ENCODE results near the gene PRPF19. TPM values are rescaled to one million over a fixed set of nuclear protein-coding genes. Genes with fewer than 3 reads are reported as not detected.

PRPF19 gene
- total and polyA plus RNA-seq, 9 of the 15 experiments (the other 6 are each of a cell fraction or from before 2014, with no cell fraction given): 9.4 to 212 (median 73.2) TPM

DNA sequence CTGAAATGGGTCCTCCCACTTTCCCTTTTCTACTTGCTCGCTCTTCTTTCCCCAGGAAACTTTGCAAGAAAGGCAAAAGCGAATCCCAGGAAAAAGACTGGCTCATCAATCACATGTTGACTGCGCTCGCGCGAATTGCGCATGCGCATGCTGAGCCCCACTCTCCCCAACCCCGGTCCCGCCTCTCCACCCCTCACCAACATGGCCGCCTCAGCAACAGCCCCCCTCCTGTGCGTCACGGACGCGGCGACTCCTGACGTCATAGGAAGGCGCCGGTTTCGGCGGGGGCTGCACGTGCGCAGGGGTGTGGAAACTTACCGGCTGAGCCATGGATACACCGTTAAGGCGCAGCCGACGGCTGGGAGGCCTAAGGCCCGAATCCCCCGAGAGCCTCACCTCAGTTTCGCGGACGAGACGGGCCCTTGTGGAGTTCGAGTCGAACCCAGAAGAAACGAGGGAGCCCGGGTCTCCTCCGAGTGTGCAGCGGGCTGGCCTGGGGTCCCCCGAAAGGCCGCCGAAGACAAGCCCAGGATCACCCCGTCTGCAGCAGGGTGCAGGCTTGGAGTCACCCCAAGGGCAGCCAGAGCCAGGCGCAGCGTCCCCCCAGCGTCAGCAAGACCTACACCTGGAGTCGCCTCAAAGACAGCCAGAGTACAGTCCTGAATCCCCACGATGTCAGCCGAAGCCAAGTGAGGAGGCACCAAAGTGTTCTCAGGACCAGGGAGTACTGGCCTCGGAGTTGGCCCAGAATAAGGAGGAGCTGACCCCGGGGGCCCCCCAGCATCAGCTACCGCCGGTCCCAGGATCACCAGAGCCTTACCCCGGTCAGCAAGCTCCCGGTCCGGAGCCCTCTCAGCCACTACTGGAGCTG lies 64.4 kb downstream of the PRPF19 start, which contains the start of gene CCDC86 (continued):
- TF ChIP-seq, protein P1, sequence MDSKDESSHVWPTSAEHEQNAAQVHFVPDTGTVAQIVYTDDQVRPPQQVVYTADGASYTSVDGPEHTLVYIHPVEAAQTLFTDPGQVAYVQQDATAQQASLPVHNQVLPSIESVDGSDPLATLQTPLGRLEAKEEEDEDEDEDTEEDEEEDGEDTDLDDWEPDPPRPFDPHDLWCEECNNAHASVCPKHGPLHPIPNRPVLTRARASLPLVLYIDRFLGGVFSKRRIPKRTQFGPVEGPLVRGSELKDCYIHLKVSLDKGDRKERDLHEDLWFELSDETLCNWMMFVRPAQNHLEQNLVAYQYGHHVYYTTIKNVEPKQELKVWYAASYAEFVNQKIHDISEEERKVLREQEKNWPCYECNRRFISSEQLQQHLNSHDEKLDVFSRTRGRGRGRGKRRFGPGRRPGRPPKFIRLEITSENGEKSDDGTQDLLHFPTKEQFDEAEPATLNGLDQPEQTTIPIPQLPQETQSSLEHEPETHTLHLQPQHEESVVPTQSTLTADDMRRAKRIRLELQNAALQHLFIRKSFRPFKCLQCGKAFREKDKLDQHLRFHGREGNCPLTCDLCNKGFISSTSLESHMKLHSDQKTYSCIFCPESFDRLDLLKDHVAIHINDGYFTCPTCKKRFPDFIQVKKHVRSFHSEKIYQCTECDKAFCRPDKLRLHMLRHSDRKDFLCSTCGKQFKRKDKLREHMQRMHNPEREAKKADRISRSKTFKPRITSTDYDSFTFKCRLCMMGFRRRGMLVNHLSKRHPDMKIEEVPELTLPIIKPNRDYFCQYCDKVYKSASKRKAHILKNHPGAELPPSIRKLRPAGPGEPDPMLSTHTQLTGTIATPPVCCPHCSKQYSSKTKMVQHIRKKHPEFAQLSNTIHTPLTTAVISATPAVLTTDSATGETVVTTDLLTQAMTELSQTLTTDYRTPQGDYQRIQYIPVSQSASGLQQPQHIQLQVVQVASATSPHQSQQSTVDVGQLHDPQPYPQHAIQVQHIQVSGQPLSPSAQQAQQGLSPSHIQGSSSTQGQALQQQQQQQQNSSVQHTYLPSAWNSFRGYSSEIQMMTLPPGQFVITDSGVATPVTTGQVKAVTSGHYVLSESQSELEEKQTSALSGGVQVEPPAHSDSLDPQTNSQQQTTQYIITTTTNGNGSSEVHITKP (IDR thresholded peaks at IDR 0.05; ENCODE audit: partially characterized antibody): no peak
- TF ChIP-seq, protein P2, sequence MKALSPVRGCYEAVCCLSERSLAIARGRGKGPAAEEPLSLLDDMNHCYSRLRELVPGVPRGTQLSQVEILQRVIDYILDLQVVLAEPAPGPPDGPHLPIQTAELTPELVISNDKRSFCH (CRISPR knock-in tag; IDR thresholded peaks at IDR 0.05): no peak
- TF ChIP-seq, protein P2 (tag; IDR thresholded peaks at IDR 0.05): no peak
- TF ChIP-seq HDAC2 (IDR thresholded peaks at IDR 0.05) (peak; percentile 96), FIP1L1 (IDR thresholded peaks at IDR 0.05; ENCODE audit: low read depth, low read length, poor library complexity, severe bottlenecking) (no peak), ZNF507 (tag; conservative IDR thresholded peaks at IDR 0.05) (no peak), ARID1B (IDR thresholded peaks at IDR 0.05) (0 out of 2 replicates have a peak, but pooled peaks have one; percentile 16), BMI1 (IDR thresholded peaks at IDR 0.05; ENCODE audit: low read length) (no peak), SUPT5H (IDR thresholded peaks at IDR 0.05) (peak; percentile 54; the same call in 1 of the 2 replicates), TAF1 (IDR thresholded peaks at IDR 0.05; ENCODE audit: control insufficient read depth, extremely low read depth, insufficient read depth, low read length, severe bottlenecking) (peak; percentile 25), NFIX (CRISPR knock-in tag; IDR thresholded peaks at IDR 0.05; ENCODE audit: low read depth) (no peak), CBX3 (IDR thresholded peaks at IDR 0.05; ENCODE audit: borderline replicate concordance in 1 of 2, low read length in 2 of 2) (peak in 1 of 2 experiments; percentile 88; a peak in 1 of 3 replicates), SMAD3 (CRISPR knock-in tag; conservative IDR thresholded peaks at IDR 0.05) (0 out of 2 replicates have a peak, but pooled peaks have one; percentile 64), ZNF589 (CRISPR knock-in tag; IDR thresholded peaks at IDR 0.05; ENCODE audit: low read depth) (no peak), SRSF9 (IDR thresholded peaks at IDR 0.05; ENCODE audit: borderline replicate concordance, low read depth, low read length) (no peak), MCM5 (IDR thresholded peaks at IDR 0.05; ENCODE audit: low read depth) (no peak), ZNF696 (CRISPR knock-in tag; conservative IDR thresholded peaks at IDR 0.05) (no peak)
- TF ChIP-seq, protein P3, sequence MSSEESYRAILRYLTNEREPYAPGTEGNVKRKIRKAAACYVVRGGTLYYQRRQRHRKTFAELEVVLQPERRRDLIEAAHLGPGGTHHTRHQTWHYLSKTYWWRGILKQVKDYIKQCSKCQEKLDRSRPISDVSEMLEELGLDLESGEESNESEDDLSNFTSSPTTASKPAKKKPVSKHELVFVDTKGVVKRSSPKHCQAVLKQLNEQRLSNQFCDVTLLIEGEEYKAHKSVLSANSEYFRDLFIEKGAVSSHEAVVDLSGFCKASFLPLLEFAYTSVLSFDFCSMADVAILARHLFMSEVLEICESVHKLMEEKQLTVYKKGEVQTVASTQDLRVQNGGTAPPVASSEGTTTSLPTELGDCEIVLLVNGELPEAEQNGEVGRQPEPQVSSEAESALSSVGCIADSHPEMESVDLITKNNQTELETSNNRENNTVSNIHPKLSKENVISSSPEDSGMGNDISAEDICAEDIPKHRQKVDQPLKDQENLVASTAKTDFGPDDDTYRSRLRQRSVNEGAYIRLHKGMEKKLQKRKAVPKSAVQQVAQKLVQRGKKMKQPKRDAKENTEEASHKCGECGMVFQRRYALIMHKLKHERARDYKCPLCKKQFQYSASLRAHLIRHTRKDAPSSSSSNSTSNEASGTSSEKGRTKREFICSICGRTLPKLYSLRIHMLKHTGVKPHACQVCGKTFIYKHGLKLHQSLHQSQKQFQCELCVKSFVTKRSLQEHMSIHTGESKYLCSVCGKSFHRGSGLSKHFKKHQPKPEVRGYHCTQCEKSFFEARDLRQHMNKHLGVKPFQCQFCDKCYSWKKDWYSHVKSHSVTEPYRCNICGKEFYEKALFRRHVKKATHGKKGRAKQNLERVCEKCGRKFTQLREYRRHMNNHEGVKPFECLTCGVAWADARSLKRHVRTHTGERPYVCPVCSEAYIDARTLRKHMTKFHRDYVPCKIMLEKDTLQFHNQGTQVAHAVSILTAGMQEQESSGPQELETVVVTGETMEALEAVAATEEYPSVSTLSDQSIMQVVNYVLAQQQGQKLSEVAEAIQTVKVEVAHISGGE (CRISPR knock-in tag; IDR thresholded peaks at IDR 0.05): no peak
- TF ChIP-seq, protein P4, sequence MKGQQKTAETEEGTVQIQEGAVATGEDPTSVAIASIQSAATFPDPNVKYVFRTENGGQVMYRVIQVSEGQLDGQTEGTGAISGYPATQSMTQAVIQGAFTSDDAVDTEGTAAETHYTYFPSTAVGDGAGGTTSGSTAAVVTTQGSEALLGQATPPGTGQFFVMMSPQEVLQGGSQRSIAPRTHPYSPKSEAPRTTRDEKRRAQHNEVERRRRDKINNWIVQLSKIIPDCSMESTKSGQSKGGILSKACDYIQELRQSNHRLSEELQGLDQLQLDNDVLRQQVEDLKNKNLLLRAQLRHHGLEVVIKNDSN (CRISPR knock-in tag; IDR thresholded peaks at IDR 0.05): peak; percentile 85
